ENCODE results near the gene TXNDC12.

GRCh38 chr1:52060822-52061221 lies 5.8 kb upstream of the TXNDC12 start:
- TF ChIP-seq EP300 (IDR thresholded peaks at IDR 0.05) (no peak), POLR2A (IDR thresholded peaks at IDR 0.05; ENCODE audit: low read depth) (no peak), CTCF (IDR thresholded peaks at IDR 0.05) (no peak), POLR2AphosphoS5 (IDR thresholded peaks at IDR 0.05) (no peak)
